Choroid plexus epithelial cell (primary cell): ENCODE measurements around the gene LRRC3.

Source experiments
- DNase-seq: peaks from one replicate; pipeline ENCODE4 v3.0.0-alpha.2; 2010; ENCODE audit warnings: low read depth
- H3K4me3 ChIP-seq: 2 replicates; pipeline ENCODE4 v1.5.1; 2011; ENCODE audit warnings: low read depth, mild to moderate bottlenecking, control low read depth, low read length, moderate library complexity
- CTCF ChIP-seq: conservative IDR thresholded peaks from 2 replicates; pipeline ENCODE4 v1.5.1; 2011; ENCODE audit warnings: low read depth, mild to moderate bottlenecking, control low read depth, inconsistent platforms, low read length, moderate library complexity

LRRC3 gene

GRCh38 chr21:44420416-44421205 is 34.7 kb upstream of the LRRC3 start:
- no peak overlapping the region for H3K4me3 ChIP-seq
- TF ChIP-seq CTCF, result no peak
- no peak for DNase-seq

- TF ChIP-seq CTCF, result no peak
- no peak overlapping the region for H3K4me3 ChIP-seq
- no peak for DNase-seq
Observed at GRCh38 chr21:44421901-44422840, 33.1 kb upstream of the LRRC3 start.

DNA sequence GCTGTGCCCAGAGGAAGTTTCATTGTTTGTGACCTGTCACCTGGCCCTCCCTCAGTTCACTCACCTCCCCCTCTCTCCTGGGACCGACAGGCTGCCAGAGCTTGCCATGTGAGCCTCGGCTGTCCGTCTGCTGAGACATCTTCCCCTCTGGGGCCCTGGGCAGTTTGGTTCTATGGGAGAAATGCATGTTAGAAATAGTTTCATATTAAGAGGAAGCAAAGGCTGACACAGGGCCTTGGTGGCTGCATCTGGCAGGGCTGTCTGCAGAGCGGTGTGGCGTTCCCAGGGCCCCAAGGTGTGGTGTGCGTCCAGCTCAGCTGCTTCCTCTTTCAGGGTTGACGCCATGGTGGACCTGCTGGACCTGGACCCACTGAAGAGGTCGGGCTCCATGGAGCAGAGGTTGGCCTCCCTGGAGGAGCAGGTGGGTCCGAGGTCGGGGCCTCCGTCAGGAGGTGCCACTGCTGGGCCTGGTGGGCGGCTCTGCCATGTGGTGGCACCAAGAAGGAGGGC is 31.9 kb upstream of the LRRC3 start:
- DNase-seq, result no peak

DNA sequence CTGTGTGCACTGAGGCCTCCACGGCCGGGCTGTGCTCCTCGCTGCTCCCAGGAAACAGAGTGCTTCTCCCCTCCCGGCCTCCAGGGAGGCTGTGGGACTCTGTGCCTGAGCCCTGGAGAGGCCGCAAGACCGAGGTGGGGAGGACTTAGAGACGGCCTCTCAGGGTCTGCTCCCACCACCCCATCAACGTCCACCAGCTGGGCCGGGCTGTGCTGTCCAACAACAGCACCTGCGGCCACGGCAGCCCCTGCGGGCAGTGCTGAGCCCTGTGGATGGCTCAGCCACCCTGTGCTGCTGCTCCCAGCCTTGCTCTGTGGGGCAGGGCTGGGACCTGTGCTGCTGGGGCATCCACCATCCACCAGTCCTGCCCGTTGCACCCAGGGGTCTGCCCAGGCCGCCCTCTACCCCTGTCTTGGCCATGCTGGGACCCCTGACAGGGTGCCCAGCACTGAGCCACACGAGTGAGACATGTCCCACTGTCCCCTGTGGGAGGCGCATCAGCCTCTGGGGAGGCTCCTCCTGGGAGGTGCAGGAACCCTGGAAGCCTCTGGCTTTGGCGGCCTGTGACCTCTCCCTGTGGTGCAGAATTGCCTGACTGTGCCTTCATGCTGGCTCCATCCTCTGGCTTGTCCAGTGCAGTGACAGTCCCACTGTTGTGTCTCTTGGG is 31.2 kb upstream of the LRRC3 start:
- TF ChIP-seq CTCF, result no peak
- DNase-seq, result no peak

More for the DNA sequence above, 31.9 kb upstream of the LRRC3 start:
- no peak for TF ChIP-seq CTCF
- H3K4me3 ChIP-seq, result no peak overlapping the region

GRCh38 chr21:44424608-44425306 is 30.6 kb upstream of the LRRC3 start:
- H3K4me3 ChIP-seq, result no peak overlapping the region
- TF ChIP-seq CTCF, result no peak
- DNase-seq, result no peak

More for the DNA sequence above, 31.2 kb upstream of the LRRC3 start:
- no peak overlapping the region for H3K4me3 ChIP-seq

- no peak for TF ChIP-seq CTCF
- H3K4me3 ChIP-seq, result no peak overlapping the region
- no peak for DNase-seq
Observed at GRCh38 chr21:44425307-44425894, 29.9 kb upstream of the LRRC3 start.
